Stimulated activated CD8-positive, alpha-beta memory T cell treated with anti-CD3 and anti-CD28 coated beads, Interleukin-2, amount 100 ng/mL, for 1 hour (primary cell): ENCODE results near the gene GNB1L.

Source experiments
- DNase-seq, 2 donors: peaks; one replicate each; pipeline ENCODE4 v3.0.0-alpha.2; 2020; ENCODE audit warnings: low read depth in 2 of 2

Gene GNB1L

GRCh38 chr22:19876314-19876940, 21.8 kb upstream of the GNB1L start:
- no peak for DNase-seq

GRCh38 chr22:19875531-19876313, 21.0 kb upstream of the GNB1L start:
- no peak for DNase-seq

- DNase-seq: no peak
Measured at GRCh38 chr22:19875061-19875530, 20.4 kb upstream of the GNB1L start.

GRCh38 chr22:19874307-19875060, 19.8 kb upstream of the GNB1L start:
- no peak for DNase-seq

- no peak for DNase-seq
Measured at GRCh38 chr22:19873960-19874306, 19.3 kb upstream of the GNB1L start.

- no peak for DNase-seq
Measured at GRCh38 chr22:19873138-19873959, 18.7 kb upstream of the GNB1L start.

- DNase-seq: no peak
Measured at GRCh38 chr22:19872779-19873137, 18.1 kb upstream of the GNB1L start.

GRCh38 chr22:19871845-19872778, 17.4 kb upstream of the GNB1L start:
- DNase-seq: no peak

- no peak for DNase-seq
Measured at GRCh38 chr22:19871023-19871844, 16.6 kb upstream of the GNB1L start.

GRCh38 chr22:19870153-19871022, 15.7 kb upstream of the GNB1L start:
- DNase-seq: no peak

- DNase-seq: no peak
Measured at GRCh38 chr22:19869497-19870152, 15.0 kb upstream of the GNB1L start.

- no peak for DNase-seq
Measured at GRCh38 chr22:19868773-19869471, 14.2 kb upstream of the GNB1L start.

- DNase-seq: no peak
Measured at GRCh38 chr22:19868333-19868732, 13.7 kb upstream of the GNB1L start.

- DNase-seq: no peak
Measured at GRCh38 chr22:19867617-19868016, 12.9 kb upstream of the GNB1L start.

GRCh38 chr22:19866665-19867009, 12.0 kb upstream of the GNB1L start:
- no peak for DNase-seq

- no peak for DNase-seq
Measured at GRCh38 chr22:19865141-19865829, 10.6 kb upstream of the GNB1L start.

GRCh38 chr22:19864538-19865106, 9.9 kb upstream of the GNB1L start:
- DNase-seq: no peak
